Measurements from ENCODE around the gene GSK3A.

GRCh38 chr19:42286349-42287016 is 44.1 kb upstream of the GSK3A start:
- TF ChIP-seq GATA3 (IDR thresholded peaks at IDR 0.05; ENCODE audit: low read depth, low read length) = no peak
- no peak for TF ChIP-seq GATA2 (IDR thresholded peaks at IDR 0.05; ENCODE audit: low read depth, low read length)

Data from SH-SY5Y (cell line).